Stimulated activated naive CD8-positive, alpha-beta T cell treated with anti-CD3 and anti-CD28 coated beads, Interleukin-15, amount 100 ng/mL, for 72 hours (primary cell): Measurements from ENCODE around the gene CEP162.
"Not testable (repeated sequence)": the region's sequence is repeated elsewhere in the genome, so short reads cannot be mapped to it uniquely, and the experiment has no call there.

Source experiments
- ATAC-seq: fragments of 150-1000 bp; cut with Tn5 transposase; 2 replicates; pipeline ENCODE4 v1.10.0; 2021; ENCODE audit warnings: mild to moderate bottlenecking, moderate library complexity
- DNase-seq, 2 donors: peaks; one replicate each; pipeline ENCODE4 v3.0.0; 2021 to 2022
- H3K27ac Mint-ChIP-seq, 2 donors: one replicate each; pipeline ENCODE4 v1.8.0; 2022; ENCODE audit warnings: mild to moderate bottlenecking in 2 of 2, mixed read lengths in 2 of 2, moderate library complexity in 2 of 2
- H3K27me3 Mint-ChIP-seq: one replicate; pipeline ENCODE4 v1.8.0; 2022; ENCODE audit warnings: mixed read lengths
- H3K4me1 Mint-ChIP-seq: one replicate; pipeline ENCODE4 v1.8.0; 2022; ENCODE audit warnings: mild to moderate bottlenecking, mixed read lengths
- H3K4me3 Mint-ChIP-seq, 2 donors: one replicate each; pipeline ENCODE4 v1.8.0; 2022; ENCODE audit warnings: mild to moderate bottlenecking in 2 of 2, mixed read lengths in 2 of 2, moderate library complexity in 1 of 2
- H3K9me3 Mint-ChIP-seq, 2 donors: one replicate each; pipeline ENCODE4 v1.8.0; 2022; ENCODE audit warnings: mixed read lengths in 2 of 2

Gene CEP162

DNA sequence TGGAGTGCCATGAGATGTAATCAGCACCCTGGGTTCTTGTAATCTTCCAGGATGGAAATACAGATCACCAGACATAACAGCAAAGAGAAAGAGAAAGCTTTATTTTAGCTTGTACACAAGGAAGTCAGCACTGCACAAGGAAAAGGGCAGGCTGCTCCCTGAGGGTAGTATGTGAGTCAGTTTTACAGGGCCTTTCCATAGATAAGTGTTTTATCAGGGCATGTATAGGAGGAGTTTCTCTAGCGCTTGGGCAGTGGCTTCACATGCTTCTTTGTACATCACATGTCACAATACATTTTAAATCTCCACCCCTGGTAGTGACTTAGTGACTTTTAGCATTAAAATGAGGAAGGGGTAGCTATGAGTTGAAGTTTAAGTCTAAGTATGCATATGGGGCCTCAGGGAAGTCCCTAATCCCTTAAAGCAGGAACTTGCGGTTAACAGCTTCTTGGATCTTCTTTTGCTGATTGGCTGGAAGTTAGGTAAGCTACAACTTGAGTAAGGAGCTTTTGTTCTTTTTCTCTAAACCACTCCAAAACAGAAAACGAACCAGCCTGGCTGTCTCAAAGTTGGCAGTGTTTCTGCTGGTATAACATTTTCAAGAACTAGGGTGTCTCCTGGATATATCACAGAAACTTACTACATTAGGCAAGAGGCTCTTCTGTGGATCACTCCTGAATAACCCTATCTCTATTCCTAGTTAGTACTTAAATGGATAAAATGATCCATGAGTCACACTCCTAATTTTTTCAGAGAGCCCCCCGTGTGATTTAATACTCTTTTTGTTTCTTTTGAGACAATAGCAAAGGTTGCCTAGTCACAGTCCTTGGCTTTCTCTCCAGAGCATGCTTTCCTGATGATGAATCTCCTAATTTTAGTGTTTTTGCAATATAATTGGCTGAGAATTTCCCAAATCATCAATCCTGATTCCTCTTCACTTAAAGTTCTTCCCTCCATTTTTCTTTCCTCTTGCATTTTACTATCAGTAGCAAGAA is 133.7 kb downstream of the CEP162 start:
- H3K4me1 Mint-ChIP-seq, result no peaks in the 10 kb centered on the region
- H3K9me3 Mint-ChIP-seq, result no peaks in the 10 kb centered on the region
- DNase-seq (no peak), ATAC-seq (no peak)
- no peak overlapping the region for H3K4me3 Mint-ChIP-seq
- H3K27me3 Mint-ChIP-seq, result peaks cover 26% of the 10 kb centered on the region
- H3K27ac Mint-ChIP-seq, result no peak overlapping the region

DNA sequence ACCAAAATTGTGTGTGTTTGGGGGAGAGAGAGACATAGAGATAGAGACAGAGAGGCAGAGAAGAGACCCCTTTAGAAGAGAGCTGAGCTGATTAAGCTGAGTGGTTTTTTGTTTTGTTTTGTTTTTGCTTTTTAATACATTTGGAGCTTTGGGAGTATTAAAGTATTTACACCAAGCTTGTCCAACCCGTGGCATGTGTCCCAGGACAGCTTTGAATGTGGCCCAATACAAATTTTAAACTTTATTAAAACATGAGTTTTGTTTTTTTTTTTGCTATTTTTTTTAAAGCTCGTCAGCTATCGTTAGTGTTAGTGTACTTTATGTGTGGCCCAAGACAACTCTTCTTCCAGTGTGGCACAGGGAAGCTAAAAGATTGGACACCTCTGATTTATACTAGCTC is 137.9 kb downstream of the CEP162 start:
- no peaks in the 10 kb centered on the region for H3K9me3 Mint-ChIP-seq
- ATAC-seq, result no peak
- H3K4me3 Mint-ChIP-seq, result no peak overlapping the region
- no peaks in the 10 kb centered on the region for H3K4me1 Mint-ChIP-seq
- peaks cover 33% of the 10 kb centered on the region for H3K27me3 Mint-ChIP-seq
- no peak for DNase-seq
- no peak overlapping the region for H3K27ac Mint-ChIP-seq

GRCh38 chr6:84089081-84089480 is 138.4 kb downstream of the CEP162 start:
- H3K27ac Mint-ChIP-seq, result no peak overlapping the region
- no peak for DNase-seq
- no peaks in the 10 kb centered on the region for H3K4me1 Mint-ChIP-seq
- no peaks in the 10 kb centered on the region for H3K9me3 Mint-ChIP-seq
- no peak for ATAC-seq
- H3K4me3 Mint-ChIP-seq, result no peak overlapping the region
- H3K27me3 Mint-ChIP-seq, result peaks cover 29% of the 10 kb centered on the region

- no peak overlapping the region for H3K27ac Mint-ChIP-seq
- H3K9me3 Mint-ChIP-seq, result no peaks in the 10 kb centered on the region
- ATAC-seq, result no peak
- H3K4me1 Mint-ChIP-seq, result no peaks in the 10 kb centered on the region
- H3K4me3 Mint-ChIP-seq, result no peak overlapping the region
- H3K27me3 Mint-ChIP-seq, result peaks cover 26% of the 10 kb centered on the region
- no peak for DNase-seq
Measured at GRCh38 chr6:84086545-84087429, 140.7 kb downstream of the CEP162 start.

DNA sequence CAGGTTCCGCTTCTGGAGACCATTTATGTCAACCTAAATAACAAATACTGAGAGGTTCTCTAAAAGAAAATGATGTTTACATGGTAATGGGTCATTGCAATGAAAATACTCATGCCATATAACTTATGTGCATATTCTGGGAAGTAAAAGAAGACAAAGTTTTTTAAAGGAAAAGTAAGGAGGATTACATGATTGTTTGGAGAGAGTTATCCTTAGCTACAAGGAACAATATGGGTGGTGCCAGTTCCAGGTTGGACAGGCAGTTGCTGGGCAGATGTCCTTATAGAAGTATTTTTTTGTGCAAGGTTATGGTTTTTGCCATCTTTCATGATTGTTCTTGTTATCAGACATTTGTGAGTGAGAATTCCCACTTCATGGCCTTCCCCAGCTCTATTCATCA is 141.4 kb downstream of the CEP162 start:
- no peaks in the 10 kb centered on the region for H3K9me3 Mint-ChIP-seq
- no peak overlapping the region for H3K27ac Mint-ChIP-seq
- DNase-seq, result no peak
- H3K27me3 Mint-ChIP-seq, result peaks cover 32% of the 10 kb centered on the region
- H3K4me1 Mint-ChIP-seq, result no peaks in the 10 kb centered on the region
- H3K4me3 Mint-ChIP-seq, result no peak overlapping the region
- no peak for ATAC-seq

DNA sequence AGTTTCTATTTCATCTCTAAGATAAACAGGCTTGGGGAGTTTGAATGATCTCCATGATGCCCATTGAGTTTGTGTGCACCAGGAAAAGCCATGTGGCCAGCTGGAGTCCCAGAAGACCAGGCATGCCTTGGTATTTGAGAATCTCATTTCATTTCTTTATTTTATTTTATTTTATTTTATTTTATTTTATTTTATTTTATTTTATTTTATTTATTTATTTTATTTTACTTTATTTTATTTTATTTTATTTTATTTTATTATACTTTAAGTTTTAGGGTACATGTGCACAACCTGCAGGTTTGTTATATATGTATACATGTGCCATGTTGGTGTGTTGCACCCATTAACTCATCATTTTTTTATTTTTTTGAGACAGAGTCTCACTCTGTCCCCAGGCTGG is 142.7 kb downstream of the CEP162 start:
- H3K9me3 Mint-ChIP-seq, H3K27ac Mint-ChIP-seq, ATAC-seq, H3K4me1 Mint-ChIP-seq, DNase-seq, H3K4me3 Mint-ChIP-seq: not testable (repeated sequence)
- H3K27me3 Mint-ChIP-seq, result peaks cover 34% of the 10 kb centered on the region

DNA sequence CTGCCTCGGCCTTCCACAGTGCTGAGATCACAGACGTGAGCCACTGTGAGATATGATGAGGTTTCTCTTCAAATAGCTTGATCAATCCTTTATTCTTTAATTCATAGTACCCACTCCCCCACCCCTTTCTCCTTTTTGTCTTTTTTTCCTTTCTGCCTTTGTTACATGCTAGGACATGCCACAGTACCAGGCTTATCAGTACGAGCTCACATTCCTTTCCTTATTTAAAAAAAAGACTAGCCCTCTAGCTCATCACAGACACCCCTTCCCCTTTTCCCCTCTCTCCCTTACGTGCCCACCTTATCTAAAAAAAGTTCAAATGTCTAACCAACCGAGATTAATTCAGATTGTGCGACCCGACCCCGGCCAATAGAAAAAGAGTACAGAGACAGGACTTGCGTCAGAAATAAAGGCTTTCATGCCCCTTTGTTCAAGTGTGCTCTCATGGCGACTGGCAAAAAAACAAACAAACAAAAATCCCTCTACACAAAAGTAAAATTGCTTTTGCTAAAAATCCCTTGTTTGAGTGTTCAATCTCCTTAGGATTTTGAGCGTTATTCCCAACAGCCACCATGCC is 144.7 kb downstream of the CEP162 start:
- Mint-ChIP-seq H3K4me1 (no peaks in the 10 kb centered on the region), H3K27me3 (peaks cover 17% of the 10 kb centered on the region), H3K27ac (no peak overlapping the region), H3K9me3 (no peaks in the 10 kb centered on the region), H3K4me3 (no peak overlapping the region)
- DNase-seq (no peak), ATAC-seq (no peak)

DNA sequence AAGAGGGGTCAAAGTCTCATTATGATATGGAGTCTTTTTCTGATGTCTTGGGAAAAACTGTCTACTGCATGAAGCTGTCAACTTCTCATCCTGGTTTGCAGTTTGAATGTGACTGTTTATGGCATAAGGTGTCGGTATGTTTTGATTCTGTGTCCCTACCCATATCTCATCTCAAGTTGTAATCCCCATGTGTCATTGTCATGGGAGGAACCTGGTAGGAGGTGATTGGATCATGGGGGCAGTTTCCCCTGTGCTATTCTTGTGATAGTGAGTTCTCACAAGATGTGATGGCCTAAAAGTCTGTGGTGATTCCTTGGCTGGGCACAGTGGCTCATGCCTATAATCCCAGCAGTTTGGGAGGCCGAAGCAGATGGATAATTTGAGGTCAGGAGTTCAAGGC is 146.2 kb downstream of the CEP162 start:
- Mint-ChIP-seq H3K4me1 (no peaks in the 10 kb centered on the region), H3K27ac (no peak overlapping the region), H3K4me3 (no peak overlapping the region), H3K27me3 (peaks cover 16% of the 10 kb centered on the region), H3K9me3 (no peaks in the 10 kb centered on the region)
- DNase-seq (no peak), ATAC-seq (no peak)

DNA sequence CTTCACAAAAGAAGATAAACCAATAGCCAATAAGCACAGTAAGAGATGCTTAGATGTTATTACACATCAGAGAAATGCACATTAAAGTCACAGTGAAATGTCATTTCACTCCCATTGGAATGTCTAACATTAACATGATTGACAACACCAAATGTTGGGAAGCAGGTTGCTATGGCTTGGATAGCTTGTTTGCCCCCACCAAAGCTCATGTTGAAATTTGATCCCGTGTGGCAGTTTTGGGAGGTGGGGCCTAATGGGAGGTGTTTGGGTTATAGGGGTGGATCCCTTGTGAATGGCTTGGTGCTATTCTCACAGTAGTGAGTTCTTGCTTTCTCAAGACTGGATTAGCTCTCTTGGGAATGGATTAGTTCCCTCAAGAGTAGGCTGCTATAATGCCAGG is 149.1 kb downstream of the CEP162 start:
- Mint-ChIP-seq H3K4me3 (no peak overlapping the region), H3K4me1 (no peaks in the 10 kb centered on the region), H3K9me3 (peaks cover 0 to 2% of the 10 kb centered on the region in 2 donors), H3K27me3 (peaks cover 16% of the 10 kb centered on the region), H3K27ac (no peak overlapping the region)
- DNase-seq (no peak), ATAC-seq (no peak)

- Mint-ChIP-seq H3K4me3 (no peak overlapping the region), H3K27ac (no peak overlapping the region), H3K4me1 (no peaks in the 10 kb centered on the region), H3K9me3 (peaks cover 0 to 8% of the 10 kb centered on the region in 2 donors), H3K27me3 (peaks cover 11% of the 10 kb centered on the region)
- DNase-seq (no peak), ATAC-seq (no peak)
Measured at GRCh38 chr6:84077645-84078044, 149.8 kb downstream of the CEP162 start.

DNA sequence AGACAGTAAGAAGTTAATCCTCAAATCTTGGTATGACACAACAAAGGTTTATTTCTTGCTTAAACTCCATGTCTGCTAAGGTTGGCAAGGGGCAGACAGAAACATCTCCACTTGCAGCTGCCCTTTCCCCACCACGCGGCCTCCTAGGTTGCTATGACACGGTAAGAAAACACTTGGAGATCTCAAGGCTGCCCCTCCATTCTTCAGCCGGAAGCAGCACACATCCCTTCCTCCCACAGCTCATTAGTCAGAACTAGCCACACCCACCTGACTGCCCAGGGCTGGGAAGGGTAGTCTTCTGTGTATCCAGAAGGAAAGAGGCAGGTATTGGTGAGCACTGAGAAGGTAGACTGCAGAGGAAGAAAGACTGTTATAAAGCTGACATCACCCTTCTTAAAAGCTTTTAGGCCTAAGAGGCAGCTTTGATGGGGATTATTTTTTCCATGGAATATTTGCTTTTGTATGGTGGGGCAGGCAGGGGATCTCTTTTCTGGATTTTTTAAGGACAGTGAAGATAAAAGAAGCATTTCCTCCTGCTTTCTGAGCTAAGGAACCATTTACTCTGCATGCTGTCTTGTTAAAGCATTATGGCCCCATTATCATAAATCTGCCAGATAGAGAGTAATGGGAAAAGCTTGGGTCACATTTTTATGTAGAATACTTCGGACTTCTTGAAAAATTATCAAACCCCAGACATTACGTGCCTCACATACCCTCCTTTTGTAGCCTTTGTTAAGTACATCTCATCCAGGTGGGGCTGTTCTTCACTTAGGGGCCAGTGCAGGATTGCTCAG is 152.3 kb downstream of the CEP162 start:
- ATAC-seq (no peak), DNase-seq (no peak)
- Mint-ChIP-seq H3K27ac (no peak overlapping the region), H3K4me3 (no peak overlapping the region), H3K4me1 (no peaks in the 10 kb centered on the region), H3K27me3 (no peaks in the 10 kb centered on the region), H3K9me3 (peaks cover 5 to 18% of the 10 kb centered on the region in 2 donors)
